PC-9 (cell line): ENCODE results near the gene SDCBP2. TPM values are rescaled to one million over a fixed set of nuclear protein-coding genes. Genes with fewer than 3 reads are reported as not detected.

ENCODE experiments used
- BruUV-seq: library from RNA; stranded (reverse); fragments of 400-500 nt; replicated peaks from 2 replicates; lab custom pipeline; 2021; lab: Mats Ljungman, UMichigan
- CTCF ChIA-PET: fragments of 300-600 bp; sonication (Branson Sonifier 250); formaldehyde crosslinking; loops from one replicate; lab custom pipeline; 2022; ENCODE audit warnings: antibody characterized with exemption; lab: Charles Lee
- POLR2A ChIA-PET: fragments of 300-600 bp; sonication (Branson Sonifier 250); formaldehyde crosslinking; loops from one replicate; lab custom pipeline; 2022; ENCODE audit warnings: antibody characterized with exemption; ENCODE audit not compliant: unreplicated experiment; lab: Charles Lee
- DNase-seq, 2 experiments: peaks; one replicate each; pipeline versions ENCODE4 v3.0.0 to v3.0.0-alpha.2; 2015 to 2022; ENCODE audit warnings: mixed read lengths in 1 of 2
- H2AFZ ChIP-seq: fragments of 200-600 bp; sonication (generic); 2 replicates; pipeline ENCODE4 v1.8.1; 2017; ENCODE audit warnings: antibody characterized with exemption
- H3F3A ChIP-seq: fragments of 200-600 bp; sonication (generic); 2 replicates; pipeline ENCODE4 v1.8.1; 2017; ENCODE audit warnings: antibody characterized with exemption, mild to moderate bottlenecking, low read depth; ENCODE audit not compliant: insufficient read depth
- H3K27ac ChIP-seq: fragments of 200-600 bp; sonication (generic); 2 replicates; pipeline ENCODE4 v1.6.1; 2016; ENCODE audit warnings: mixed run types
- H3K27me3 ChIP-seq: fragments of 200-600 bp; sonication (generic); 2 replicates; pipeline ENCODE4 v1.6.1; 2016; ENCODE audit warnings: low read depth, mixed run types; ENCODE audit not compliant: insufficient read depth
- H3K36me3 ChIP-seq: fragments of 200-600 bp; sonication (generic); 2 replicates; pipeline ENCODE4 v1.6.1; 2016; ENCODE audit warnings: low read depth, mixed run types
- H3K4me1 ChIP-seq: fragments of 200-600 bp; sonication (generic); replicated peaks from 2 replicates; pipeline ENCODE4 v1.6.1; 2016; ENCODE audit warnings: mixed run types; ENCODE audit not compliant: insufficient read depth
- H3K4me2 ChIP-seq: fragments of 200-600 bp; sonication (generic); 2 replicates; pipeline ENCODE4 v1.6.1; 2017; ENCODE audit warnings: mixed run types
- H3K4me3 ChIP-seq: fragments of 200-600 bp; sonication (generic); 2 replicates; pipeline ENCODE4 v1.6.1; 2016; ENCODE audit warnings: mixed run types
- H3K79me2 ChIP-seq: fragments of 200-600 bp; sonication (generic); 2 replicates; pipeline ENCODE4 v1.6.1; 2017; ENCODE audit warnings: low read depth, mixed run types
- H3K9me2 ChIP-seq: fragments of 200-600 bp; sonication (generic); 2 replicates; pipeline ENCODE4 v1.8.1; 2017; ENCODE audit warnings: mild to moderate bottlenecking; ENCODE audit not compliant: insufficient read depth
- H3K9me3 ChIP-seq: fragments of 200-600 bp; sonication (generic); 2 replicates; pipeline ENCODE4 v1.8.1; 2016; ENCODE audit warnings: low read depth; ENCODE audit not compliant: insufficient read depth
- H4K20me1 ChIP-seq: fragments of 200-600 bp; sonication (generic); 2 replicates; pipeline ENCODE4 v1.8.1; 2017; ENCODE audit not compliant: insufficient read depth
- EZH2 ChIP-seq: fragments of 200-600 bp; sonication (generic); IDR thresholded peaks from 2 replicates; pipeline ENCODE4 v1.8.0; 2017; ENCODE audit warnings: antibody characterized with exemption, low read depth
- intact Hi-C: fragments of 100-400 bp; cut with micrococcal nuclease; formaldehyde crosslinking; loops from one replicate; pipeline ENCODE4 v1.10.0; 2022; ENCODE audit not compliant: unreplicated experiment
- total RNA-seq: library from RNA; stranded (reverse); gene quantifications from 2 replicates; pipeline ENCODE4 v1.2.3, GENCODE V29; 2021
- TF ChIP-seq, protein P1 (sequence below): fragments of 200-600 bp; sonication (generic); conservative IDR thresholded peaks from 2 replicates; pipeline ENCODE4 v1.6.1; 2017; ENCODE audit warnings: mixed run types, antibody characterized with exemption, mild to moderate bottlenecking, moderate library complexity

The SDCBP2 gene
- total RNA-seq, 1 experiment from 2014 or later = 14.8 TPM

GRCh38 chr20:1298888-1299511 is 29.9 kb downstream of the SDCBP2 start:
- BruUV-seq = no TSS peak
- Histone ChIP-seq H3K27me3 (no peaks in the 10 kb centered on the region), H3K4me2 (no peak overlapping the region), H3F3A (no peaks in the 10 kb centered on the region), H3K4me1 (peaks cover 11% of the 10 kb centered on the region), H3K9me2 (no peaks in the 10 kb centered on the region), H3K4me3 (no peak overlapping the region), H3K9me3 (no peaks in the 10 kb centered on the region), H3K36me3 (no peaks in the 10 kb centered on the region), H3K27ac (no peak overlapping the region), H2AFZ (no peak overlapping the region), H3K79me2 (no peaks in the 10 kb centered on the region), H4K20me1 (no peaks in the 10 kb centered on the region)
- DNase-seq = no peak
- POLR2A ChIA-PET = no interaction called here
- no peak for TF ChIP-seq EZH2
- TF ChIP-seq, protein P1, sequence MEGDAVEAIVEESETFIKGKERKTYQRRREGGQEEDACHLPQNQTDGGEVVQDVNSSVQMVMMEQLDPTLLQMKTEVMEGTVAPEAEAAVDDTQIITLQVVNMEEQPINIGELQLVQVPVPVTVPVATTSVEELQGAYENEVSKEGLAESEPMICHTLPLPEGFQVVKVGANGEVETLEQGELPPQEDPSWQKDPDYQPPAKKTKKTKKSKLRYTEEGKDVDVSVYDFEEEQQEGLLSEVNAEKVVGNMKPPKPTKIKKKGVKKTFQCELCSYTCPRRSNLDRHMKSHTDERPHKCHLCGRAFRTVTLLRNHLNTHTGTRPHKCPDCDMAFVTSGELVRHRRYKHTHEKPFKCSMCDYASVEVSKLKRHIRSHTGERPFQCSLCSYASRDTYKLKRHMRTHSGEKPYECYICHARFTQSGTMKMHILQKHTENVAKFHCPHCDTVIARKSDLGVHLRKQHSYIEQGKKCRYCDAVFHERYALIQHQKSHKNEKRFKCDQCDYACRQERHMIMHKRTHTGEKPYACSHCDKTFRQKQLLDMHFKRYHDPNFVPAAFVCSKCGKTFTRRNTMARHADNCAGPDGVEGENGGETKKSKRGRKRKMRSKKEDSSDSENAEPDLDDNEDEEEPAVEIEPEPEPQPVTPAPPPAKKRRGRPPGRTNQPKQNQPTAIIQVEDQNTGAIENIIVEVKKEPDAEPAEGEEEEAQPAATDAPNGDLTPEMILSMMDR = no peak
- intact Hi-C loops = no loop called here
- CTCF ChIA-PET = no interaction called here

DNA sequence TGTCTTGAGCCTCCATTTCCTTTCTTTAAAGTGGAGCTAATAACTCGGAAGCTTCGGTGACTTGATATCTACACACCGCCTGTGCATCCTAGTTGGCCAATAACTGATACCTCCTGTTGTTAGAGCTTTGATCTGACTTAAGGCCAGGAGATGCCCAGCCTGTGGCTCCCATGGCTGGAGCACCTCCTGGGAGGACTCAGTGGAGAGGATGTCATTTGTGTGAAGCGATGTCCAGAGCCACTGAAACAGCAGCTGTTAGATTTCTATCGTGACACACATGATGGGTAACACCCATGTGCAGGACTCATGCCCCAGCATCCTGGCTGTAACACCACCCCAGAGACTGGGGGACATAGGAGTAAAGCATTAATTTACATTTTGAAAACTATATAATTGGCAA is 30.8 kb downstream of the SDCBP2 start:
- Histone ChIP-seq H3K9me2 (no peaks in the 10 kb centered on the region), H3K4me2 (no peak overlapping the region), H3K9me3 (no peaks in the 10 kb centered on the region), H3K4me3 (no peak overlapping the region), H3F3A (no peaks in the 10 kb centered on the region), H3K27me3 (no peaks in the 10 kb centered on the region), H3K36me3 (no peaks in the 10 kb centered on the region), H3K79me2 (no peaks in the 10 kb centered on the region), H3K4me1 (peaks cover 11% of the 10 kb centered on the region), H3K27ac (no peak overlapping the region), H2AFZ (no peak overlapping the region), H4K20me1 (no peaks in the 10 kb centered on the region)
- DNase-seq = no peak
- TF ChIP-seq, protein P1 = no peak
- TF ChIP-seq EZH2 = no peak
- CTCF ChIA-PET = interaction anchor here (0.6 kb wide), 1 partner anchor 956 kb away, joined by 3 read pairs; no protein-coding TSS in a partner anchor
- POLR2A ChIA-PET = no interaction called here
- no TSS peak for BruUV-seq
- intact Hi-C loops = no loop called here

GRCh38 chr20:1297486-1297885 is 31.5 kb downstream of the SDCBP2 start:
- H3K27ac ChIP-seq = no peak overlapping the region
- no peaks in the 10 kb centered on the region for H3K27me3 ChIP-seq
- no peak for TF ChIP-seq EZH2
- TF ChIP-seq, protein P1 = no peak
- H3K4me2 ChIP-seq = no peak overlapping the region
- intact Hi-C loops = no loop called here
- peaks cover 11% of the 10 kb centered on the region for H3K4me1 ChIP-seq
- no peak for DNase-seq
- H4K20me1 ChIP-seq = no peaks in the 10 kb centered on the region
- ChIA-PET POLR2A (no interaction called here), CTCF (no interaction called here)
- H2AFZ ChIP-seq = no peak overlapping the region
- no peaks in the 10 kb centered on the region for H3K9me3 ChIP-seq
- BruUV-seq = no TSS peak
- no peaks in the 10 kb centered on the region for H3F3A ChIP-seq
- no peaks in the 10 kb centered on the region for H3K9me2 ChIP-seq
- no peaks in the 10 kb centered on the region for H3K36me3 ChIP-seq
- no peaks in the 10 kb centered on the region for H3K79me2 ChIP-seq
- H3K4me3 ChIP-seq = no peak overlapping the region
